ENCODE measurements around the gene TSHZ2. TPM values are rescaled to one million over a fixed set of nuclear protein-coding genes. Genes with fewer than 3 reads are reported as not detected.
A peak's percentile ranks its signal among the peaks of the same experiment; 100 is the strongest.

The TSHZ2 gene
- total RNA-seq, 1 experiment from 2014 or later = 0.07 TPM

- DNase-seq (ENCODE audit: low read depth, low spot score) = no peak
- Histone ChIP-seq H4K20me1 (ENCODE audit: insufficient read depth) (no peaks in the 10 kb centered on the region), H3K4me1 (ENCODE audit: control insufficient read depth in 1 of 2, insufficient read depth in 2 of 2, low read length in 2 of 2) (no peaks in the 10 kb centered on the region), H2AFZ (ENCODE audit: low read depth, low read length, poor library complexity, severe bottlenecking) (no peak overlapping the region), H3K27ac (ENCODE audit: low read depth, low read length) (no peak overlapping the region), H3K79me2 (ENCODE audit: insufficient read depth, low read length) (no peaks in the 10 kb centered on the region), H3K36me3 (ENCODE audit: control insufficient read depth in 1 of 2, insufficient read depth in 2 of 2, low read length in 2 of 2) (no peaks in the 10 kb centered on the region), H3K9me3 (ENCODE audit: control insufficient read depth in 1 of 2, insufficient read depth in 1 of 2, low read depth in 1 of 2, low read length in 2 of 2) (no peaks in the 10 kb centered on the region), H3K4me2 (ENCODE audit: low read length) (no peak overlapping the region), H3K4me3 (replicated peaks in 1 of 2; ENCODE audit: low read depth in 1 of 2, low read length in 2 of 2) (no peak overlapping the region), H3K27me3 (ENCODE audit: insufficient read depth, low read length) (peaks cover 4% of the 10 kb centered on the region; the same call in 1 of the 2 replicates), H3K9ac (ENCODE audit: low read length) (no peak overlapping the region), H3K9me2 (ENCODE audit: insufficient read depth) (no peaks in the 10 kb centered on the region)
- no peak for ATAC-seq
- TF ChIP-seq SRF (IDR thresholded peaks at IDR 0.05; ENCODE audit: low read depth) = no peak
- TF ChIP-seq ATF3 (IDR thresholded peaks at IDR 0.05) = no peak
- RAD21 ChIA-PET (ENCODE audit: low non-redundant PET in 1 of 2, low total read pairs in 2 of 2, uncharacterized antibody in 2 of 2, unreplicated experiment in 2 of 2) = interaction anchor here in 1 of 2 experiments (2.1 kb wide), 1 partner anchor 136 kb away, joined by 12 read pairs; no protein-coding TSS in a partner anchor
- POLR2A ChIA-PET = no interaction called here
- intact Hi-C loops (cut with micrococcal nuclease) = loop anchor here (2.0 kb wide), 1 partner anchor 529 kb away; no protein-coding TSS in a partner anchor
- no TSS peak for BruUV-seq (replicated peaks)
- CTCF ChIA-PET = no interaction called here
Observed at GRCh38 chr20:53411891-53412290, 439.7 kb downstream of the TSHZ2 start.

- H3K4me3 ChIP-seq (replicated peaks in 1 of 2; ENCODE audit: low read depth in 1 of 2, low read length in 2 of 2) = no peak overlapping the region
- H3K9ac ChIP-seq (ENCODE audit: low read length) = no peak overlapping the region
- no peaks in the 10 kb centered on the region for H3K79me2 ChIP-seq (ENCODE audit: insufficient read depth, low read length)
- ChIA-PET RAD21 (ENCODE audit: low non-redundant PET in 1 of 2, low total read pairs in 2 of 2, uncharacterized antibody in 2 of 2, unreplicated experiment in 2 of 2) (interaction anchor here (1.6 to 2.1 kb wide), 2 partner anchors 135 kb away, joined by 8 to 12 read pairs; no protein-coding TSS in a partner anchor), CTCF (interaction anchor here (2.3 kb wide), 1 partner anchor 135 kb away, joined by 14 read pairs; no protein-coding TSS in a partner anchor), POLR2A (no interaction called here)
- intact Hi-C loops (cut with micrococcal nuclease) = loop anchor here (1.0 to 2.0 kb wide), 2 partner anchors 135 to 528 kb away; no protein-coding TSS in a partner anchor
- no peak overlapping the region for H2AFZ ChIP-seq (ENCODE audit: low read depth, low read length, poor library complexity, severe bottlenecking)
- H3K9me3 ChIP-seq (ENCODE audit: control insufficient read depth in 1 of 2, insufficient read depth in 1 of 2, low read depth in 1 of 2, low read length in 2 of 2) = no peaks in the 10 kb centered on the region
- H3K36me3 ChIP-seq (ENCODE audit: control insufficient read depth in 1 of 2, insufficient read depth in 2 of 2, low read length in 2 of 2) = no peaks in the 10 kb centered on the region
- DNase-seq (ENCODE audit: low read depth, low spot score) = no peak
- H3K9me2 ChIP-seq (ENCODE audit: insufficient read depth) = no peaks in the 10 kb centered on the region
- H3K4me1 ChIP-seq (ENCODE audit: control insufficient read depth in 1 of 2, insufficient read depth in 2 of 2, low read length in 2 of 2) = no peaks in the 10 kb centered on the region
- BruUV-seq (replicated peaks) = no TSS peak
- no peaks in the 10 kb centered on the region for H4K20me1 ChIP-seq (ENCODE audit: insufficient read depth)
- H3K27ac ChIP-seq (ENCODE audit: low read depth, low read length) = no peak overlapping the region
- TF ChIP-seq ATF3 (IDR thresholded peaks at IDR 0.05) (no peak), POLR2A (IDR thresholded peaks at IDR 0.05; ENCODE audit: borderline replicate concordance, extremely low read depth, insufficient read depth, insufficient read length) (no peak), CTCF (IDR thresholded peaks at IDR 0.05 in 2 of 3, conservative IDR thresholded peaks at IDR 0.05 in 1 of 3; ENCODE audit: borderline replicate concordance in 1 of 3, insufficient read depth in 1 of 3, low read depth in 2 of 3, low read length in 2 of 3) (no peak), TCF7L2 (IDR thresholded peaks at IDR 0.05; ENCODE audit: borderline replicate concordance, extremely low read depth, insufficient read depth, insufficient read length) (no peak), EGR1 (IDR thresholded peaks at IDR 0.05; ENCODE audit: low read depth) (no peak), SRF (IDR thresholded peaks at IDR 0.05; ENCODE audit: low read depth) (no peak), ZNF274 (IDR thresholded peaks at IDR 0.05; ENCODE audit: low read depth, low read length) (no peak), EZH2 (IDR thresholded peaks at IDR 0.05) (no peak), ELF1 (IDR thresholded peaks at IDR 0.05; ENCODE audit: borderline replicate concordance, low read depth) (no peak), POLR2AphosphoS5 (IDR thresholded peaks at IDR 0.05; ENCODE audit: low read depth, low read length) (no peak), SP1 (IDR thresholded peaks at IDR 0.05; ENCODE audit: low read depth) (no peak), CEBPB (IDR thresholded peaks at IDR 0.05; ENCODE audit: low read depth) (no peak), FOSL1 (IDR thresholded peaks at IDR 0.05; ENCODE audit: low read depth) (no peak), RAD21 (IDR thresholded peaks at IDR 0.05; ENCODE audit: low read depth) (no peak), CBX3 (IDR thresholded peaks at IDR 0.05; ENCODE audit: low read depth) (no peak)
- peak overlapping the region; percentile 40 for H3K4me2 ChIP-seq (ENCODE audit: low read length)
- ATAC-seq = peak; percentile 6; the same call in 1 of the 2 replicates
- peaks cover 4% of the 10 kb centered on the region; the same call in 1 of the 2 replicates for H3K27me3 ChIP-seq (ENCODE audit: insufficient read depth, low read length)
Observed at GRCh38 chr20:53412577-53413185, 440.5 kb downstream of the TSHZ2 start.

All from HCT116 (cell line).